Keratinocyte (primary cell): ENCODE data around the gene CDKL5.

Source experiments
- CTCF ChIP-seq, 3 experiments: IDR thresholded peaks in 1 of 3; conservative IDR thresholded peaks in 1 of 3; optimal IDR thresholded peaks in 1 of 3; 2 replicates in 2 of 3; 3 replicates in 1 of 3; pipeline versions ENCODE3 to v1.5.1; 2011; ENCODE audit warnings: low read length in 3 of 3, mild to moderate bottlenecking in 3 of 3, moderate library complexity in 2 of 3, control low read depth in 1 of 3, inconsistent platforms in 1 of 3; ENCODE audit not compliant: insufficient read depth in 2 of 3; ENCODE audit errors: extremely low read depth in 1 of 3
- EZH2 ChIP-seq: IDR thresholded peaks from one replicate; pipeline ENCODE4 v1.6.1; 2012; ENCODE audit warnings: inconsistent platforms, mild to moderate bottlenecking, low read length, moderate library complexity

GRCh38 chrX:18537068-18537467 lies 111.7 kb downstream of the CDKL5 start:
- TF ChIP-seq CTCF (optimal IDR thresholded peaks at IDR 0.05 in 1 of 3, IDR thresholded peaks at IDR 0.05 in 1 of 3, conservative IDR thresholded peaks at IDR 0.05 in 1 of 3; ENCODE audit: extremely low read depth in 1 of 3, insufficient read depth in 2 of 3, low read length in 3 of 3): no peak
- no peak for TF ChIP-seq EZH2
